Stomach (tissue), 9 donors: Measurements from ENCODE around the gene TULP3. TPM values are rescaled to one million over a fixed set of nuclear protein-coding genes. Genes with fewer than 3 reads are reported as not detected.

Source experiments
- DNase-seq, 2 donors: peaks; one replicate each; pipeline versions ENCODE4 v3.0.0 to v3.0.0-alpha.2; 2013 to 2019
- H3K27ac ChIP-seq, 5 donors: fragments of 200-600 bp in 4 of 5; sonication (generic) in 4 of 5; one replicate each; pipeline ENCODE4 v1.5.1; 2013 to 2019; ENCODE audit warnings: mild to moderate bottlenecking in 1 of 5, moderate library complexity in 1 of 5
- H3K27me3 ChIP-seq, 3 donors: fragments of 200-600 bp; sonication (generic); one replicate each; pipeline ENCODE4 v1.5.1; 2017 to 2019; ENCODE audit warnings: mixed run types in 1 of 3
- H3K36me3 ChIP-seq, 4 donors: fragments of 200-600 bp; sonication (generic); 1 replicate in 3 of 4; 2 replicates in 1 of 4; pipeline ENCODE4 v1.5.1; 2016 to 2019
- H3K4me1 ChIP-seq, 4 donors: fragments of 200-600 bp; sonication (generic); one replicate each; pipeline ENCODE4 v1.5.1; 2016 to 2019
- H3K4me3 ChIP-seq, 4 donors: fragments of 200-600 bp; sonication (generic) in 3 of 4; one replicate each; pipeline ENCODE4 v1.5.1; 2016 to 2019; ENCODE audit warnings: mild to moderate bottlenecking in 1 of 4
- H3K9me3 ChIP-seq, 4 donors: fragments of 200-600 bp; sonication (generic); one replicate each; pipeline ENCODE4 v1.5.1; 2016 to 2019
- EP300 ChIP-seq: sonication (generic); formaldehyde crosslinking; IDR thresholded peaks from one replicate; pipeline ENCODE4 v1.6.1; 2017; ENCODE audit warnings: antibody characterized with exemption
- POLR2A ChIP-seq, 4 donors: fragments of 450-650 bp; IDR thresholded peaks; one replicate each; pipeline ENCODE4 v1.6.1; 2016; ENCODE audit warnings: antibody characterized with exemption in 4 of 4, control low read depth in 2 of 4, mild to moderate bottlenecking in 1 of 4, moderate library complexity in 1 of 4
- POLR2AphosphoS5 ChIP-seq, 3 donors: sonication (generic); formaldehyde crosslinking; IDR thresholded peaks; one replicate each; pipeline ENCODE4 v1.6.1; 2016; ENCODE audit warnings: antibody characterized with exemption in 3 of 3
- WGBS, 5 donors: extraction: QIAGEN DNeasy Blood & Tissue Kit in 3 of 5; methylation state at CpG; one replicate each; pipeline versions ENCODE4 v1.1.5 to v1.1.7; 2013 to 2018; 5-methylcytosine and 5-hydroxymethylcytosine counted together
- intact Hi-C: fragments of 100-400 bp; cut with DNase I; formaldehyde crosslinking; loops from one replicate; pipeline ENCODE4 v1.15.1; 2023; ENCODE audit warnings: low total_unique reads
- polyA plus RNA-seq, 3 donors: library from polyadenylated mRNA; stranded (reverse); fragments of 200-250 nt; gene quantifications; one replicate each; pipeline ENCODE4 v1.2.3, GENCODE V29; 2013
- total RNA-seq, 5 donors: library from RNA; depleted of rRNA; stranded (reverse); fragments of >200 nt; gene quantifications; one replicate each; pipeline versions ENCODE4 v1.1.0 to v1.2.3, GENCODE V29; 2014 to 2016
- TF ChIP-seq, protein P1 (sequence below), 7 experiments: fragments of 450-650 bp in 4 of 7; fragments of 200-600 bp in 3 of 7; sonication (generic) in 3 of 7; IDR thresholded peaks; one replicate each; pipeline ENCODE4 v1.5.1; 2016 to 2019; ENCODE audit warnings: antibody characterized with exemption in 7 of 7, control low read depth in 2 of 7, mild to moderate bottlenecking in 1 of 7
- donor health status: healthy with polysubstance abuse.
- donor health status: Bipolar disorder and iron deficiency.
- donor health status: healthy.

The TULP3 gene
- total and polyA plus RNA-seq, 8 donors, result 9.2 to 73.5 (median 20.1) TPM

- no peak for DNase-seq
- WGBS, 5 donors, result 82 to 92% (median 90%) methylated on average over 2 of the region's 2 CpGs
Observed at GRCh38 chr12:2967651-2968050, 77.0 kb downstream of the TULP3 start.

GRCh38 chr12:2970744-2971143, 80.1 kb downstream of the TULP3 start:
- DNase-seq, result no peak
- Histone ChIP-seq H3K27ac (no peak overlapping the region), H3K4me3 (no peak overlapping the region), H3K27me3 (no peaks in the 10 kb centered on the region), H3K9me3 (no peaks in the 10 kb centered on the region), H3K36me3 (peaks cover 0 to 9% (median 0%) of the 10 kb centered on the region in 4 donors), H3K4me1 (peaks cover 0 to 7% (median 3%) of the 10 kb centered on the region in 4 donors)
- TF ChIP-seq, protein P1, sequence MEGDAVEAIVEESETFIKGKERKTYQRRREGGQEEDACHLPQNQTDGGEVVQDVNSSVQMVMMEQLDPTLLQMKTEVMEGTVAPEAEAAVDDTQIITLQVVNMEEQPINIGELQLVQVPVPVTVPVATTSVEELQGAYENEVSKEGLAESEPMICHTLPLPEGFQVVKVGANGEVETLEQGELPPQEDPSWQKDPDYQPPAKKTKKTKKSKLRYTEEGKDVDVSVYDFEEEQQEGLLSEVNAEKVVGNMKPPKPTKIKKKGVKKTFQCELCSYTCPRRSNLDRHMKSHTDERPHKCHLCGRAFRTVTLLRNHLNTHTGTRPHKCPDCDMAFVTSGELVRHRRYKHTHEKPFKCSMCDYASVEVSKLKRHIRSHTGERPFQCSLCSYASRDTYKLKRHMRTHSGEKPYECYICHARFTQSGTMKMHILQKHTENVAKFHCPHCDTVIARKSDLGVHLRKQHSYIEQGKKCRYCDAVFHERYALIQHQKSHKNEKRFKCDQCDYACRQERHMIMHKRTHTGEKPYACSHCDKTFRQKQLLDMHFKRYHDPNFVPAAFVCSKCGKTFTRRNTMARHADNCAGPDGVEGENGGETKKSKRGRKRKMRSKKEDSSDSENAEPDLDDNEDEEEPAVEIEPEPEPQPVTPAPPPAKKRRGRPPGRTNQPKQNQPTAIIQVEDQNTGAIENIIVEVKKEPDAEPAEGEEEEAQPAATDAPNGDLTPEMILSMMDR (IDR thresholded peaks at IDR 0.05), result no peak
- TF ChIP-seq POLR2AphosphoS5 (IDR thresholded peaks at IDR 0.05) (no peak), EP300 (no peak), POLR2A (IDR thresholded peaks at IDR 0.05) (no peak)
- WGBS, 5 donors, result 82 to 87% (median 86%) methylated on average over 10 of the region's 10 CpGs
- intact Hi-C loops, result no loop called here

More at GRCh38 chr12:2967651-2968050, 77.0 kb downstream of the TULP3 start:
- no peak overlapping the region for H3K4me3 ChIP-seq
- H3K4me1 ChIP-seq, result peaks cover 0 to 8% (median 0%) of the 10 kb centered on the region in 4 donors
- H3K9me3 ChIP-seq, result no peaks in the 10 kb centered on the region
- peaks cover 0 to 6% (median 0%) of the 10 kb centered on the region in 4 donors for H3K36me3 ChIP-seq
- H3K27ac ChIP-seq, result no peak overlapping the region
- TF ChIP-seq, protein P1 (IDR thresholded peaks at IDR 0.05), result no peak
- TF ChIP-seq POLR2A (IDR thresholded peaks at IDR 0.05), result no peak
- TF ChIP-seq POLR2AphosphoS5 (IDR thresholded peaks at IDR 0.05), result no peak
- no peak for TF ChIP-seq EP300
- intact Hi-C loops, result no loop called here
- H3K27me3 ChIP-seq, result peaks cover 0 to 17% (median 0%) of the 10 kb centered on the region in 3 donors

DNA sequence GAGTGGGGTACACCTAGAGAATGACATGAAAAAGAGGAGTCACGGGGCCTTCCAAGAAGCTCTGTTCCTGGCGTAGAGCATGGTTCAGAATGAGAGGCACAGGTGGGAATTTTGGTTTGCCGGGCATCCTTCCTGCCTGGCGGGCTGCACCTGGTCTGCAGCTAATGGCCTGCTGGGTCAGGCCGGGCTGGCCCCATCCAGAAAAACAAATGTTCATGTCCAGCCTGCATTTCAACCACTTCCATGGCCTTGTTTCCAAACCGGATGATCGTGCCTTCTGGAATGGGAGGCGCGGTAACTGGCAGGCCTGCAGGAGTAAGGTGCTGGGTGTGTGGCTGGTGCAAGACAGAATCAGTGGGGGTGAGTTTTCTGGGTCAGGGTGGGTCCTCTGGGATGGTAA, 82.9 kb downstream of the TULP3 start:
- Histone ChIP-seq H3K4me3 (no peak overlapping the region), H3K4me1 (peaks cover 0 to 7% (median 3%) of the 10 kb centered on the region in 4 donors), H3K9me3 (no peaks in the 10 kb centered on the region), H3K27ac (no peak overlapping the region), H3K36me3 (peaks cover 0 to 17% (median 0%) of the 10 kb centered on the region in 4 donors), H3K27me3 (no peaks in the 10 kb centered on the region)
- TF ChIP-seq, protein P1 (IDR thresholded peaks at IDR 0.05), result no peak
- TF ChIP-seq POLR2A (IDR thresholded peaks at IDR 0.05), result no peak
- intact Hi-C loops, result no loop called here
- WGBS, 5 donors, result 90 to 96% (median 92%) methylated on average over 9 of the region's 9 CpGs
- no peak for DNase-seq

- Histone ChIP-seq H3K4me3 (no peak overlapping the region), H3K36me3 (peaks cover 0 to 27% (median 0%) of the 10 kb centered on the region in 4 donors), H3K27ac (no peak overlapping the region), H3K9me3 (no peaks in the 10 kb centered on the region), H3K27me3 (no peaks in the 10 kb centered on the region), H3K4me1 (peaks cover 0 to 7% (median 3%) of the 10 kb centered on the region in 4 donors)
- intact Hi-C loops, result no loop called here
- no peak for DNase-seq
- TF ChIP-seq POLR2AphosphoS5 (IDR thresholded peaks at IDR 0.05), result no peak
- WGBS, 5 donors, result 26 to 41% (median 29%) methylated on average over 8 to 10 of the region's 10 CpGs
Observed at GRCh38 chr12:2974560-2974971, 83.9 kb downstream of the TULP3 start.

- DNase-seq, result peak in 1 of 2 donors; percentile 44
- TF ChIP-seq EP300 (no peak), POLR2AphosphoS5 (IDR thresholded peaks at IDR 0.05) (no peak), POLR2A (IDR thresholded peaks at IDR 0.05) (no peak)
- TF ChIP-seq, protein P1 (IDR thresholded peaks at IDR 0.05), result no peak
- WGBS, 5 donors, result 60 to 90% (median 65%) methylated on average over 4 to 6 of the region's 6 CpGs
- Histone ChIP-seq H3K4me1 (peaks cover 0 to 7% (median 3%) of the 10 kb centered on the region in 4 donors), H3K27me3 (no peaks in the 10 kb centered on the region), H3K4me3 (no peak overlapping the region), H3K36me3 (peaks cover 0 to 28% (median 0%) of the 10 kb centered on the region in 4 donors), H3K27ac (no peak overlapping the region), H3K9me3 (no peaks in the 10 kb centered on the region)
- intact Hi-C loops, result no loop called here
Observed at GRCh38 chr12:2976581-2976996, 85.9 kb downstream of the TULP3 start.
